ENCODE data around the gene HTRA2.

DNA sequence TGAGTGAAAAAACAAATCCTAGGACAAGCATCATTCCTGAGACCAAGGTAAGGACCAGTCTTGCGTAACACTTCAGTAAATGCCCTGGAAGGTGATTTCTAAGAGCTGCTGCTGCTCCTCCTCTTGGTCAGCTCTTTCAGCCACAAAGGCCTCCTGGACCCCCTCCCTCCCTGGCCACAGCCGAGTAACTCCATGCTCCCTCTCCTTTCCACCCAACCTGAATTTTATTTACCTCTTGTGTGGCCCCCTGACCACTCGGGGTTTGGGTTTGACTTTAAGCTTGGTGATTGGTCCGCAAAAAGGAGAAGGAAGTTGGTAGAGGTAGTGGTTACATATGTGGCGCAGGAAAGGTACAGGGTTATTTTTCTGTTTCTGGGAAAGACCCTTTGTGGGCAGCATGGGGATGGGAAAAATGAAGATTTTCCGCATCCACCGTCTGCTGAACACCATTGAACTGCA lies 9.2 kb downstream of the HTRA2 start:
- TF ChIP-seq, protein P1, sequence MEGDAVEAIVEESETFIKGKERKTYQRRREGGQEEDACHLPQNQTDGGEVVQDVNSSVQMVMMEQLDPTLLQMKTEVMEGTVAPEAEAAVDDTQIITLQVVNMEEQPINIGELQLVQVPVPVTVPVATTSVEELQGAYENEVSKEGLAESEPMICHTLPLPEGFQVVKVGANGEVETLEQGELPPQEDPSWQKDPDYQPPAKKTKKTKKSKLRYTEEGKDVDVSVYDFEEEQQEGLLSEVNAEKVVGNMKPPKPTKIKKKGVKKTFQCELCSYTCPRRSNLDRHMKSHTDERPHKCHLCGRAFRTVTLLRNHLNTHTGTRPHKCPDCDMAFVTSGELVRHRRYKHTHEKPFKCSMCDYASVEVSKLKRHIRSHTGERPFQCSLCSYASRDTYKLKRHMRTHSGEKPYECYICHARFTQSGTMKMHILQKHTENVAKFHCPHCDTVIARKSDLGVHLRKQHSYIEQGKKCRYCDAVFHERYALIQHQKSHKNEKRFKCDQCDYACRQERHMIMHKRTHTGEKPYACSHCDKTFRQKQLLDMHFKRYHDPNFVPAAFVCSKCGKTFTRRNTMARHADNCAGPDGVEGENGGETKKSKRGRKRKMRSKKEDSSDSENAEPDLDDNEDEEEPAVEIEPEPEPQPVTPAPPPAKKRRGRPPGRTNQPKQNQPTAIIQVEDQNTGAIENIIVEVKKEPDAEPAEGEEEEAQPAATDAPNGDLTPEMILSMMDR (IDR thresholded peaks at IDR 0.05) = no peak
- TF ChIP-seq POLR2AphosphoS5 (IDR thresholded peaks at IDR 0.05) = no peak

All from transverse colon (tissue), 4 donors.